ENCODE measurements around the gene DDX21.

DNA sequence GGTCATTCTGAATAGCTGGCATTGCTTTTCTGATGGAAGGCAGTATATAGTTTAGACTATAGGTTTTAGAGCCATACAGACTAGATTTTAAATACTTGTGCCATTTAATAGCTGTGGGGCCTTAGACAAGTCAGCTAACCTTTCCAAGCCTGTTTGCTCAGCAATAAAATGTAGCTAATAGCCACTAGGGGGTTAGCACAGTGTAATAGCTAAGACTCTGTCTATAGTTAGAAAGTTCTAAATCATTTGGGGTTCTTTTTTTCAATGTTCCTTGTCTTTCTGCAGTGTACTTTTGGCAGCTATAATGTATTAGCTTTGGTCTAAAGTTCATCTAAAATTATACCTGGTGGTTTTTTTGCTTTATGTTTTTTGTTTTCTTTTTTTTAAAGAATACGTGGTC is 25.1 kb downstream of the DDX21 start:
- TF ChIP-seq GLIS3 (CRISPR knock-in tag; IDR thresholded peaks at IDR 0.05) (no peak), CSDC2 (CRISPR knock-in tag; IDR thresholded peaks at IDR 0.05) (no peak), RARB (CRISPR knock-in tag; IDR thresholded peaks at IDR 0.05) (no peak), ARNTL (CRISPR knock-in tag; IDR thresholded peaks at IDR 0.05; ENCODE audit: borderline replicate concordance, low read depth) (no peak), ZNF70 (CRISPR knock-in tag; IDR thresholded peaks at IDR 0.05) (no peak), ZFP30 (CRISPR knock-in tag; IDR thresholded peaks at IDR 0.05) (no peak), ESRRG (CRISPR knock-in tag; IDR thresholded peaks at IDR 0.05) (no peak)
- TF ChIP-seq, protein P1, sequence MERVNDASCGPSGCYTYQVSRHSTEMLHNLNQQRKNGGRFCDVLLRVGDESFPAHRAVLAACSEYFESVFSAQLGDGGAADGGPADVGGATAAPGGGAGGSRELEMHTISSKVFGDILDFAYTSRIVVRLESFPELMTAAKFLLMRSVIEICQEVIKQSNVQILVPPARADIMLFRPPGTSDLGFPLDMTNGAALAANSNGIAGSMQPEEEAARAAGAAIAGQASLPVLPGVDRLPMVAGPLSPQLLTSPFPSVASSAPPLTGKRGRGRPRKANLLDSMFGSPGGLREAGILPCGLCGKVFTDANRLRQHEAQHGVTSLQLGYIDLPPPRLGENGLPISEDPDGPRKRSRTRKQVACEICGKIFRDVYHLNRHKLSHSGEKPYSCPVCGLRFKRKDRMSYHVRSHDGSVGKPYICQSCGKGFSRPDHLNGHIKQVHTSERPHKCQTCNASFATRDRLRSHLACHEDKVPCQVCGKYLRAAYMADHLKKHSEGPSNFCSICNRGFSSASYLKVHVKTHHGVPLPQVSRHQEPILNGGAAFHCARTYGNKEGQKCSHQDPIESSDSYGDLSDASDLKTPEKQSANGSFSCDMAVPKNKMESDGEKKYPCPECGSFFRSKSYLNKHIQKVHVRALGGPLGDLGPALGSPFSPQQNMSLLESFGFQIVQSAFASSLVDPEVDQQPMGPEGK (CRISPR knock-in tag; IDR thresholded peaks at IDR 0.05; ENCODE audit: borderline replicate concordance) = no peak
- TF ChIP-seq, protein P2, sequence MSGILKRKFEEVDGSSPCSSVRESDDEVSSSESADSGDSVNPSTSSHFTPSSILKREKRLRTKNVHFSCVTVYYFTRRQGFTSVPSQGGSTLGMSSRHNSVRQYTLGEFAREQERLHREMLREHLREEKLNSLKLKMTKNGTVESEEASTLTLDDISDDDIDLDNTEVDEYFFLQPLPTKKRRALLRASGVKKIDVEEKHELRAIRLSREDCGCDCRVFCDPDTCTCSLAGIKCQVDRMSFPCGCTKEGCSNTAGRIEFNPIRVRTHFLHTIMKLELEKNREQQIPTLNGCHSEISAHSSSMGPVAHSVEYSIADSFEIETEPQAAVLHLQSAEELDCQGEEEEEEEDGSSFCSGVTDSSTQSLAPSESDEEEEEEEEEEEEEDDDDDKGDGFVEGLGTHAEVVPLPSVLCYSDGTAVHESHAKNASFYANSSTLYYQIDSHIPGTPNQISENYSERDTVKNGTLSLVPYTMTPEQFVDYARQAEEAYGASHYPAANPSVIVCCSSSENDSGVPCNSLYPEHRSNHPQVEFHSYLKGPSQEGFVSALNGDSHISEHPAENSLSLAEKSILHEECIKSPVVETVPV (CRISPR knock-in tag; IDR thresholded peaks at IDR 0.05) = no peak
- TF ChIP-seq, protein P3, sequence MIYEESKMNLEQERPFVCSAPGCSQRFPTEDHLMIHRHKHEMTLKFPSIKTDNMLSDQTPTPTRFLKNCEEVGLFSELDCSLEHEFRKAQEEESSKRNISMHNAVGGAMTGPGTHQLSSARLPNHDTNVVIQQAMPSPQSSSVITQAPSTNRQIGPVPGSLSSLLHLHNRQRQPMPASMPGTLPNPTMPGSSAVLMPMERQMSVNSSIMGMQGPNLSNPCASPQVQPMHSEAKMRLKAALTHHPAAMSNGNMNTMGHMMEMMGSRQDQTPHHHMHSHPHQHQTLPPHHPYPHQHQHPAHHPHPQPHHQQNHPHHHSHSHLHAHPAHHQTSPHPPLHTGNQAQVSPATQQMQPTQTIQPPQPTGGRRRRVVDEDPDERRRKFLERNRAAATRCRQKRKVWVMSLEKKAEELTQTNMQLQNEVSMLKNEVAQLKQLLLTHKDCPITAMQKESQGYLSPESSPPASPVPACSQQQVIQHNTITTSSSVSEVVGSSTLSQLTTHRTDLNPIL (CRISPR knock-in tag; IDR thresholded peaks at IDR 0.05; ENCODE audit: low read depth) = no peak

All from SK-N-SH treated with all-trans-retinoic acid at 6 μM for 48 hours (cell line).